Spleen (tissue), 7 donors: ENCODE results near the gene CCDC126.

ENCODE experiments used
- POLR2A ChIP-seq, 3 donors: fragments of 450-650 bp; IDR thresholded peaks; one replicate each; pipeline ENCODE4 v1.5.1; 2017; ENCODE audit warnings: antibody characterized with exemption in 3 of 3, mild to moderate bottlenecking in 1 of 3
- POLR2AphosphoS5 ChIP-seq, 3 donors: sonication (generic); formaldehyde crosslinking; IDR thresholded peaks; one replicate each; pipeline ENCODE4 v1.5.1; 2017; ENCODE audit warnings: antibody characterized with exemption in 3 of 3
- TF ChIP-seq, protein P1 (sequence below), 11 experiments: fragments of 200-600 bp in 7 of 11; fragments of 450-650 bp in 4 of 11; sonication (generic) in 4 of 11; IDR thresholded peaks in 8 of 11; conservative IDR thresholded peaks in 3 of 11; 1 replicate in 7 of 11; 2 replicates in 4 of 11; pipeline versions ENCODE4 v1.4.0 to v1.8.0; 2016 to 2021; ENCODE audit warnings: antibody characterized with exemption in 11 of 11, inconsistent platforms in 4 of 11, mild to moderate bottlenecking in 1 of 11
- donor health status: DM: no; HTN: no; CAD: no; lungs with moderate emphysema.
- donor health status: DM: no; HTN: no; CAD: no.
- donor health status: DM: no; HTN: no; CAD: no.

DNA sequence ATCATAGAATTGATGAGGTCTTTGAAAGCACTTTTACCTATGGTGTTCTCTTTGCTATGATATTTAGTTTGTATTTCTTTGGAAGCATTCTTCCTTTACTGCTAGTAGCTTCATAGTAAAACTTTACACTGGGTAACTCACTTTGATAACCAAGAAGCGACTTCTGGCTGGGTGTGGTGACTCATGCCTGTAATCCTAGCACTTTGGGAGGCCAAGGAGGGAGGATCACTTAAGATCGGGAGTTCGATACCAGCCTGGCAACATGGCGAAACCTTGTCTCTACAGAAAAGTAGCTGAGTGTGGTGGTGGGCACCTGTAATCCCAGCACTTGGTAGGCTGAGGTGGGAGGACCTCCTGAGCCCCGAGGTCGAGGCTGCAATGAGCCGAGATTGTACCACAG, 36.2 kb downstream of the CCDC126 start:
- TF ChIP-seq, protein P1, sequence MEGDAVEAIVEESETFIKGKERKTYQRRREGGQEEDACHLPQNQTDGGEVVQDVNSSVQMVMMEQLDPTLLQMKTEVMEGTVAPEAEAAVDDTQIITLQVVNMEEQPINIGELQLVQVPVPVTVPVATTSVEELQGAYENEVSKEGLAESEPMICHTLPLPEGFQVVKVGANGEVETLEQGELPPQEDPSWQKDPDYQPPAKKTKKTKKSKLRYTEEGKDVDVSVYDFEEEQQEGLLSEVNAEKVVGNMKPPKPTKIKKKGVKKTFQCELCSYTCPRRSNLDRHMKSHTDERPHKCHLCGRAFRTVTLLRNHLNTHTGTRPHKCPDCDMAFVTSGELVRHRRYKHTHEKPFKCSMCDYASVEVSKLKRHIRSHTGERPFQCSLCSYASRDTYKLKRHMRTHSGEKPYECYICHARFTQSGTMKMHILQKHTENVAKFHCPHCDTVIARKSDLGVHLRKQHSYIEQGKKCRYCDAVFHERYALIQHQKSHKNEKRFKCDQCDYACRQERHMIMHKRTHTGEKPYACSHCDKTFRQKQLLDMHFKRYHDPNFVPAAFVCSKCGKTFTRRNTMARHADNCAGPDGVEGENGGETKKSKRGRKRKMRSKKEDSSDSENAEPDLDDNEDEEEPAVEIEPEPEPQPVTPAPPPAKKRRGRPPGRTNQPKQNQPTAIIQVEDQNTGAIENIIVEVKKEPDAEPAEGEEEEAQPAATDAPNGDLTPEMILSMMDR (IDR thresholded peaks at IDR 0.05 in 8 of 11, conservative IDR thresholded peaks at IDR 0.05 in 3 of 11) = no peak
- TF ChIP-seq POLR2AphosphoS5 (IDR thresholded peaks at IDR 0.05) (no peak), POLR2A (IDR thresholded peaks at IDR 0.05) (no peak)
